Lower leg skin (tissue), 4 donors: Measurements from ENCODE around the gene NASP. TPM values are rescaled to one million over a fixed set of nuclear protein-coding genes. Genes with fewer than 3 reads are reported as not detected.

Experiments used
- DNase-seq, 2 donors: peaks; one replicate each; pipeline ENCODE4 v3.0.0-alpha.2; 2019; ENCODE audit warnings: low spot score in 2 of 2
- H3K4me3 ChIP-seq: fragments of 200-600 bp; sonication (generic); 2 replicates; pipeline ENCODE4 v1.5.1; 2017; ENCODE audit warnings: mild to moderate bottlenecking, low read depth; ENCODE audit not compliant: poor library complexity, severe bottlenecking
- POLR2A ChIP-seq, 2 donors: fragments of 450-650 bp; IDR thresholded peaks; one replicate each; pipeline ENCODE4 v1.6.1; 2016 to 2017; ENCODE audit warnings: antibody characterized with exemption in 2 of 2, mild to moderate bottlenecking in 1 of 2, moderate library complexity in 1 of 2
- WGBS, 2 donors: methylation state at CpG; one replicate each; pipeline ENCODE4 v1.1.5; 2018; 5-methylcytosine and 5-hydroxymethylcytosine counted together
- intact Hi-C: fragments of 100-400 bp; cut with DNase I; formaldehyde crosslinking; loops from one replicate; pipeline ENCODE4 v1.15.0; 2023; ENCODE audit warnings: low total_unique reads
- total RNA-seq, 4 donors: library from RNA; depleted of rRNA; stranded (reverse); fragments of >200 nt; gene quantifications; one replicate each; pipeline ENCODE4 v1.1.0, GENCODE V29; 2016
- TF ChIP-seq, protein P1 (sequence below), 3 donors: fragments of 450-650 bp; IDR thresholded peaks; one replicate each; pipeline ENCODE4 v1.5.1; 2016; ENCODE audit warnings: antibody characterized with exemption in 3 of 3, mild to moderate bottlenecking in 3 of 3, moderate library complexity in 2 of 3

NASP gene
- total RNA-seq, 4 donors from 2014 or later, result 35.4 to 64.4 (median 52.3) TPM

GRCh38 chr1:45656573-45657226 lies 72.9 kb downstream of the NASP start:
- 93 to 96% methylated on average over 3 of the region's 3 CpGs for WGBS, 2 donors
- no peak overlapping the region for H3K4me3 ChIP-seq
- intact Hi-C loops, result no loop called here
- no peak for TF ChIP-seq POLR2A (IDR thresholded peaks at IDR 0.05)
- TF ChIP-seq, protein P1, sequence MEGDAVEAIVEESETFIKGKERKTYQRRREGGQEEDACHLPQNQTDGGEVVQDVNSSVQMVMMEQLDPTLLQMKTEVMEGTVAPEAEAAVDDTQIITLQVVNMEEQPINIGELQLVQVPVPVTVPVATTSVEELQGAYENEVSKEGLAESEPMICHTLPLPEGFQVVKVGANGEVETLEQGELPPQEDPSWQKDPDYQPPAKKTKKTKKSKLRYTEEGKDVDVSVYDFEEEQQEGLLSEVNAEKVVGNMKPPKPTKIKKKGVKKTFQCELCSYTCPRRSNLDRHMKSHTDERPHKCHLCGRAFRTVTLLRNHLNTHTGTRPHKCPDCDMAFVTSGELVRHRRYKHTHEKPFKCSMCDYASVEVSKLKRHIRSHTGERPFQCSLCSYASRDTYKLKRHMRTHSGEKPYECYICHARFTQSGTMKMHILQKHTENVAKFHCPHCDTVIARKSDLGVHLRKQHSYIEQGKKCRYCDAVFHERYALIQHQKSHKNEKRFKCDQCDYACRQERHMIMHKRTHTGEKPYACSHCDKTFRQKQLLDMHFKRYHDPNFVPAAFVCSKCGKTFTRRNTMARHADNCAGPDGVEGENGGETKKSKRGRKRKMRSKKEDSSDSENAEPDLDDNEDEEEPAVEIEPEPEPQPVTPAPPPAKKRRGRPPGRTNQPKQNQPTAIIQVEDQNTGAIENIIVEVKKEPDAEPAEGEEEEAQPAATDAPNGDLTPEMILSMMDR (IDR thresholded peaks at IDR 0.05), result no peak
- no peak for DNase-seq

DNA sequence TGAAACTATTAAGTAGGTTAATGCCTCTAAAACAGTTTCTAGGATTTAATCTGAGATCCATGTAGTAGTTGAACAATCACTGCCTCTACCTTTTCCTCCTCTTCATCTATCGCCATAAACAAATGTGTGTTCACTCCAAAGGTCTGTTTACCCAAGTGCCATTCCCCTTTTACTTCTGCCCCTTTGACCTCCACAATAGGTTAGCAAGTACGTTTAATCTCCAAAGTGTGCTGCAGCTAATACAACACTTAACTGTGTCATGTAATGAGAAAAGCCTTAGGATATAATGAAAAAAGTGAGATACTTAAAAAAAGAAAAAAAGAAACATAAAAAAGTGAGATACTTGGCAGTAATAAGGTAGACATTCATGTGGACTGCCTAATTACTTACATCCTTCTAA lies 74.3 kb downstream of the NASP start:
- H3K4me3 ChIP-seq, result no peak overlapping the region
- TF ChIP-seq, protein P1 (IDR thresholded peaks at IDR 0.05), result no peak
- TF ChIP-seq POLR2A (IDR thresholded peaks at IDR 0.05), result no peak
- intact Hi-C loops, result no loop called here
- DNase-seq, result no peak
- 84 to 89% methylated on average over 2 of the region's 2 CpGs for WGBS, 2 donors

DNA sequence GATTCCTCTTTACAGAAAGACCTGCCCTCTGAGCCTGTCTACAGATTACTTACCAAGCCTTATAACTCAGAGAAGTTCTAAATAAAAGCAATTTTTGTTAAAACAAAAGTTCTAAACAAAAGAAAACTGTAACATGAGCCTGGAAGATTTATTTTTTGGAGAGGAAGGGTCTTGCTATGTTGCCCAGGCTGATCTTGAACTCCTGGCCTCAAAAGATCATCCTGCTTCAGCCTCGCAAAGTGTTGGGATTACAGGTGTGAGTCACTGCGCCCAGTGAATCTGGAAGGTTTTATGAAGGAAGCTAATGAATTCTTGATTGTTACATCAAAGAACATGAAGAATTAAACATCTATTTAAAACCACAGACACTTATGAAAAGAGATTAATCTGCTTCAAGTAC lies 75.4 kb downstream of the NASP start:
- no peak for TF ChIP-seq POLR2A (IDR thresholded peaks at IDR 0.05)
- TF ChIP-seq, protein P1 (IDR thresholded peaks at IDR 0.05), result no peak
- H3K4me3 ChIP-seq, result no peak overlapping the region
- intact Hi-C loops, result no loop called here
- 97% methylated on average over 2 of the region's 2 CpGs for WGBS, 2 donors
- DNase-seq, result no peak

DNA sequence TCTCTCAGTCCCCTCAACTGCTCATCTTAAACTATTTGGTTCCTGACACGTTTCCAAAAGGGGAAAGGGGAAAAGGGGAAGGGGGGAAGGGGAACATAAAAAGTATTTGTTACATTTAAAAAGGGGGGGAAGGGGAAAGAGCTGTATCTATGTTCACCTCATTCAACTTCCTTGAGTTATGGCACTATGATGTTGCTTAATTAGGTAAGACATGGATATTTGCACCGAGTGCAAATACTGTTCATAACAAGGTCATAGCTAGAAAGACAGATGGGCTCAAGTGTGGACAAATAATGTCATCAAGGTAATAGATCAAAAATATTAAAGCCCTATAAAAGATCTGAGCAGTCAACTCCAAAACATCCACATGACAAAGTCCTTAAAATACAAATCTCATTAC lies 76.5 kb downstream of the NASP start:
- TF ChIP-seq POLR2A (IDR thresholded peaks at IDR 0.05), result no peak
- TF ChIP-seq, protein P1 (IDR thresholded peaks at IDR 0.05), result no peak
- no peak overlapping the region for H3K4me3 ChIP-seq
- intact Hi-C loops, result no loop called here
- no peak for DNase-seq
- 65 to 72% methylated on average over 2 of the region's 2 CpGs for WGBS, 2 donors

GRCh38 chr1:45666836-45667235 lies 83.0 kb downstream of the NASP start:
- intact Hi-C loops, result no loop called here
- TF ChIP-seq POLR2A (IDR thresholded peaks at IDR 0.05), result no peak
- TF ChIP-seq, protein P1 (IDR thresholded peaks at IDR 0.05), result no peak
- DNase-seq, result no peak
- H3K4me3 ChIP-seq, result no peak overlapping the region
- 84 to 88% methylated on average over 2 of the region's 2 CpGs for WGBS, 2 donors
